K562 (cell line): ENCODE measurements around the gene DNAJB7. TPM values are rescaled to one million over a fixed set of nuclear protein-coding genes. Genes with fewer than 3 reads are reported as not detected.

Experiments used
- ARNT ChIP-seq, 2 experiments: fragments of 450-650 bp; IDR thresholded peaks; 2 replicates each; pipeline ENCODE4 v1.6.1; 2016; ENCODE audit warnings: mild to moderate bottlenecking in 1 of 2
- CBX3 ChIP-seq, 2 experiments: IDR thresholded peaks; 1 replicate in 1 of 2; 2 replicates in 1 of 2; pipeline ENCODE4 v1.6.1; 2012; ENCODE audit warnings: inconsistent platforms in 2 of 2, low read length in 2 of 2, borderline replicate concordance in 1 of 2, control low read depth in 1 of 2
- CCAR2 ChIP-seq: fragments of 200-400 bp; formaldehyde crosslinking; IDR thresholded peaks from 2 replicates; pipeline ENCODE4 v1.6.1; 2017; ENCODE audit warnings: mild to moderate bottlenecking, low read depth, low read length
- CSDE1 ChIP-seq, 2 experiments: fragments of 450-650 bp; IDR thresholded peaks; 2 replicates each; pipeline ENCODE4 v1.6.1; 2016; ENCODE audit warnings: mild to moderate bottlenecking in 1 of 2
- HNRNPH1 ChIP-seq: fragments of 200-400 bp; formaldehyde crosslinking; optimal IDR thresholded peaks from 2 replicates; pipeline ENCODE3; 2017; ENCODE audit warnings: low read depth, mild to moderate bottlenecking, low read length, moderate library complexity
- ILF3 ChIP-seq: fragments of 450-650 bp; IDR thresholded peaks from 2 replicates; pipeline ENCODE4 v1.6.1; 2018; ENCODE audit warnings: antibody characterized with exemption, mild to moderate bottlenecking, moderate library complexity, borderline replicate concordance
- KAT2B ChIP-seq: IDR thresholded peaks from one replicate; pipeline ENCODE4 v1.6.1; 2012; ENCODE audit warnings: low read depth, mild to moderate bottlenecking, control low read depth, inconsistent platforms, low read length, moderate library complexity
- MED1 ChIP-seq: sonication (generic); formaldehyde crosslinking; IDR thresholded peaks from 2 replicates; pipeline ENCODE4 v1.8.1; 2023; ENCODE audit warnings: missing genetic modification reagents, borderline replicate concordance
- MEIS2 ChIP-seq: fragments of 450-650 bp; IDR thresholded peaks from 2 replicates; pipeline ENCODE4 v1.6.1; 2014; ENCODE audit warnings: mild to moderate bottlenecking; ENCODE audit not compliant: partially characterized antibody
- MLX ChIP-seq, 2 experiments: fragments of 450-650 bp in 1 of 2; sonication (generic) in 1 of 2; formaldehyde crosslinking; conservative IDR thresholded peaks; 2 replicates each; pipeline versions ENCODE4 v1.4.0 to v1.8.1; 2020 to 2022; ENCODE audit warnings: mild to moderate bottlenecking in 1 of 2, missing genetic modification reagents in 1 of 2
- MNT ChIP-seq, 2 experiments: fragments of 450-650 bp; conservative IDR thresholded peaks; 2 replicates each; pipeline ENCODE4 v1.6.1; 2017; ENCODE audit warnings: mild to moderate bottlenecking in 2 of 2, moderate library complexity in 2 of 2
- NFIX ChIP-seq: fragments of 250-450 bp; sonication (Bioruptor Pico); IDR thresholded peaks from 2 replicates; pipeline ENCODE4 v1.4.0; 2020; ENCODE audit warnings: low read depth, mild to moderate bottlenecking, moderate library complexity
- RBM17 ChIP-seq: fragments of 200-400 bp; formaldehyde crosslinking; IDR thresholded peaks from 2 replicates; pipeline ENCODE4 v1.6.1; 2017; ENCODE audit warnings: low read depth, mild to moderate bottlenecking, low read length, borderline replicate concordance
- RREB1 ChIP-seq: fragments of 250-450 bp; sonication (Bioruptor Pico); IDR thresholded peaks from 2 replicates; pipeline ENCODE4 v1.4.0; 2020
- SIRT6 ChIP-seq: IDR thresholded peaks from one replicate; pipeline ENCODE4 v1.6.1; 2012; ENCODE audit warnings: low read depth, mild to moderate bottlenecking, control low read depth, inconsistent platforms, low read length, moderate library complexity
- XRCC5 ChIP-seq: fragments of 200-400 bp; formaldehyde crosslinking; IDR thresholded peaks from 2 replicates; pipeline ENCODE4 v1.6.1; 2017; ENCODE audit warnings: low read depth, mild to moderate bottlenecking, low read length
- ZNF384 ChIP-seq: IDR thresholded peaks from 2 replicates; pipeline ENCODE4 v1.6.1; 2012; ENCODE audit warnings: low read depth, low read length, improper control_type of control experiment
- ZNF511 ChIP-seq: sonication (generic); formaldehyde crosslinking; IDR thresholded peaks from 2 replicates; pipeline ENCODE4 v1.8.0; 2022; ENCODE audit warnings: mild to moderate bottlenecking, missing genetic modification reagents
- ZNF655 ChIP-seq: fragments of 250-450 bp; sonication (Bioruptor Pico); IDR thresholded peaks from 2 replicates; pipeline ENCODE4 v1.5.0; 2021
- polyA plus RNA-seq, 8 experiments: library from polyadenylated mRNA; depleted of rRNA in 4 of 8; stranded (reverse) in 5 of 8; unstranded in 3 of 8; fragments of >200 nt; fragmentation: Nextera tagmentation in 2 of 8; fragmentation: Illumina TruSeq in 1 of 8; extraction: Ambion mirVana in 2 of 8; extraction: Trizol in 1 of 8; gene quantifications; 2 replicates each; pipeline versions ENCODE4 v1.2.1 to v1.2.3, GENCODE V29; 2011 to 2014; ENCODE audit warnings: inconsistent platforms in 1 of 8, missing spikeins in 1 of 8
- total RNA-seq, 7 experiments: library from RNA; depleted of rRNA in 6 of 7; stranded (reverse); fragments of >200 nt in 6 of 7; fragmentation: Illumina TruSeq in 2 of 7; extraction: Trizol in 2 of 7; gene quantifications; 2 replicates each; pipeline versions ENCODE4 v1.2.1 to v1.2.3, GENCODE V29; 2011 to 2021; ENCODE audit warnings: low replicate concordance in 1 of 7

DNAJB7 gene
- total and polyA plus RNA-seq, 9 of the 15 experiments (the other 6 are each of a cell fraction or from before 2014, with no cell fraction given), result 0.13 to 0.21 TPM; not detected in 7

- TF ChIP-seq ZNF655 (CRISPR knock-in tag), result peak; percentile 92
- TF ChIP-seq SIRT6, result no peak
- peak; percentile 99 for TF ChIP-seq RREB1 (CRISPR knock-in tag)
- TF ChIP-seq ZNF384, result peak; percentile 45; the same call in 1 of the 2 replicates
- 0 out of 4 replicates have a peak, but pooled peaks of 1 of the 2 experiments have one; percentile 80 for TF ChIP-seq MLX (CRISPR knock-in tag; conservative IDR thresholded peaks at IDR 0.05)
- no peak for TF ChIP-seq MED1 (CRISPR knock-in tag)
- TF ChIP-seq HNRNPH1, result no peak
- peak in 1 of 2 experiments; percentile 90; a peak in 2 of 4 replicates for TF ChIP-seq ARNT (IDR thresholded peaks at IDR 0.05)
- TF ChIP-seq ILF3, result no peak
- TF ChIP-seq CSDE1 (IDR thresholded peaks at IDR 0.05), result no peak
- TF ChIP-seq NFIX (CRISPR knock-in tag), result peak; percentile 75
- no peak for TF ChIP-seq XRCC5
- no peak for TF ChIP-seq KAT2B
- TF ChIP-seq MNT (conservative IDR thresholded peaks at IDR 0.05), result peak; percentile 80 to 84
- TF ChIP-seq CBX3 (IDR thresholded peaks at IDR 0.05; ENCODE audit: borderline replicate concordance in 1 of 2, low read length in 2 of 2), result peak in 1 of 2 experiments; percentile 22; a peak in 1 of 3 replicates
- TF ChIP-seq CCAR2, result no peak
- no peak for TF ChIP-seq ZNF511 (CRISPR knock-in tag)
- peak; percentile 98 for TF ChIP-seq MEIS2
- TF ChIP-seq RBM17, result no peak
These were observed 48.0 kb downstream of the DNAJB7 start (continued) for GRCh38 chr22:40813912-40814315.
